IMR-90 (cell line): ENCODE measurements around the gene PSORS1C2.

Experiments
- BHLHE40 ChIP-seq: fragments of 150-350 bp; IDR thresholded peaks from 2 replicates; pipeline ENCODE4 v1.6.1; 2016; ENCODE audit warnings: mild to moderate bottlenecking, low read depth, low read length
- CEBPB ChIP-seq: IDR thresholded peaks from 2 replicates; pipeline ENCODE4 v1.6.1; 2012; ENCODE audit warnings: low read depth, low read length, improper control_type of control experiment
- CHD1 ChIP-seq: IDR thresholded peaks from 2 replicates; pipeline ENCODE4 v1.6.1; 2012; ENCODE audit warnings: low read depth, low read length, improper control_type of control experiment
- CTCF ChIP-seq: conservative IDR thresholded peaks from 2 replicates; pipeline ENCODE4 v1.5.1; 2012; ENCODE audit warnings: mild to moderate bottlenecking, low read depth, low read length, improper control_type of control experiment
- FOS ChIP-seq: fragments of 150-350 bp; IDR thresholded peaks from 2 replicates; pipeline ENCODE4 v1.6.1; 2016; ENCODE audit warnings: low read depth, low read length
- MXI1 ChIP-seq: IDR thresholded peaks from 2 replicates; pipeline ENCODE4 v1.6.1; 2012; ENCODE audit warnings: low read depth, mild to moderate bottlenecking, low read length, moderate library complexity, borderline replicate concordance
- NFE2L2 ChIP-seq: fragments of 150-350 bp; IDR thresholded peaks from 2 replicates; pipeline ENCODE4 v1.6.1; 2016; ENCODE audit warnings: low read depth, mild to moderate bottlenecking, low read length
- POLR2A ChIP-seq: IDR thresholded peaks from 2 replicates; pipeline ENCODE4 v1.6.1; 2012; ENCODE audit warnings: mild to moderate bottlenecking, low read depth, low read length
- RAD21 ChIP-seq: IDR thresholded peaks from 2 replicates; pipeline ENCODE4 v1.6.1; 2012; ENCODE audit warnings: low read length, improper control_type of control experiment
- RCOR1 ChIP-seq: IDR thresholded peaks from 2 replicates; pipeline ENCODE4 v1.6.1; 2012; ENCODE audit warnings: mild to moderate bottlenecking, low read length, improper control_type of control experiment; ENCODE audit not compliant: insufficient replicate concordance
- SMC3 ChIP-seq: fragments of 150-350 bp; IDR thresholded peaks from 2 replicates; pipeline ENCODE4 v1.6.1; 2016; ENCODE audit warnings: low read depth, mild to moderate bottlenecking, antibody characterized with exemption, low read length, moderate library complexity
- USF2 ChIP-seq: fragments of 150-350 bp; IDR thresholded peaks from 2 replicates; pipeline ENCODE4 v1.6.1; 2017; ENCODE audit warnings: mild to moderate bottlenecking, antibody characterized with exemption, low read length, low read depth
- TF ChIP-seq, protein P1 (sequence below): fragments of 150-350 bp; IDR thresholded peaks from 2 replicates; pipeline ENCODE4 v1.6.1; 2016; ENCODE audit warnings: low read depth, mild to moderate bottlenecking, low read length, moderate library complexity, borderline replicate concordance

DNA sequence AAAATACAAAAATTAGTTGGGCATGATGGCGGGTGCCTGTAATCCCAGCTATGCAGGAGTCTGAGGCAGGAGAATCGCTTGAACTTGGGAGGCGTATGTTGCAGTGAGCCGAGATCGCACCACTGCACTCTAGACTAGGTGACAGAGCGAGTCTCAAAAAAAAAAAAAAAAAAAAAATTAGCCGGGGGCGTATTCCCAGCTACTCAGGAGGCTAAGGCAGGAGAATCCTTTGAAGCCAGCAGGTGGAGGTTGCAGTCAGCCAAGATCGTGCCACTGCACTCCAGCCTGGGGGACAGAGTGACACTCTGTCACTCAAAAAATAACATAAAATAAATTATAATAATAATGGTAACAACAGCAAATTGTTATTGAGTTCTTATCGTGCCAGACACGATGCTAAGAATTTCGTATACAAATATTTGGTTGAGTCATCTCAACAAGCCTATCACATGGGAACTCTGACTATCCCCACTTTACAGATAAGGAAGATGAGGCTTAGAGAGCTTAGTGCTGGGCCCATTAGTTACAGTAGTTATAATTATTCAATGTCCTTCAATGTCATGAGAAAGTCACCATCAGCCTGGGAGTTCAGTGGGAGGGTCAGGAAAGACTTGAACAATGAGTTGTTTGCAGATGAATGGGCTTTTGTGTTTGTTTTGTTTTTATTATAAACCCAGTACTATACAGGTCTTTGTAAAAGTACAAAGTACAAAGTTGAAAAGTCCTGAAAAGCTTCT lies 45.9 kb downstream of the PSORS1C2 start:
- TF ChIP-seq CTCF (no peak), CEBPB (no peak), SMC3 (no peak), FOS (no peak), POLR2A (no peak), USF2 (no peak), BHLHE40 (no peak), RCOR1 (no peak), MXI1 (no peak), RAD21 (no peak), NFE2L2 (no peak), CHD1 (no peak)
- TF ChIP-seq, protein P1, sequence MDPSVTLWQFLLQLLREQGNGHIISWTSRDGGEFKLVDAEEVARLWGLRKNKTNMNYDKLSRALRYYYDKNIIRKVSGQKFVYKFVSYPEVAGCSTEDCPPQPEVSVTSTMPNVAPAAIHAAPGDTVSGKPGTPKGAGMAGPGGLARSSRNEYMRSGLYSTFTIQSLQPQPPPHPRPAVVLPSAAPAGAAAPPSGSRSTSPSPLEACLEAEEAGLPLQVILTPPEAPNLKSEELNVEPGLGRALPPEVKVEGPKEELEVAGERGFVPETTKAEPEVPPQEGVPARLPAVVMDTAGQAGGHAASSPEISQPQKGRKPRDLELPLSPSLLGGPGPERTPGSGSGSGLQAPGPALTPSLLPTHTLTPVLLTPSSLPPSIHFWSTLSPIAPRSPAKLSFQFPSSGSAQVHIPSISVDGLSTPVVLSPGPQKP, result no peak
